ENCODE results near the gene RPL10. TPM values are rescaled to one million over a fixed set of nuclear protein-coding genes. Genes with fewer than 3 reads are reported as not detected.
A peak's percentile ranks its signal among the peaks of the same experiment; 100 is the strongest.

RPL10 gene
- total RNA-seq, 4 donors from 2014 or later: 2,607 to 8,937 (median 4,770) TPM

- TF ChIP-seq, protein P1, sequence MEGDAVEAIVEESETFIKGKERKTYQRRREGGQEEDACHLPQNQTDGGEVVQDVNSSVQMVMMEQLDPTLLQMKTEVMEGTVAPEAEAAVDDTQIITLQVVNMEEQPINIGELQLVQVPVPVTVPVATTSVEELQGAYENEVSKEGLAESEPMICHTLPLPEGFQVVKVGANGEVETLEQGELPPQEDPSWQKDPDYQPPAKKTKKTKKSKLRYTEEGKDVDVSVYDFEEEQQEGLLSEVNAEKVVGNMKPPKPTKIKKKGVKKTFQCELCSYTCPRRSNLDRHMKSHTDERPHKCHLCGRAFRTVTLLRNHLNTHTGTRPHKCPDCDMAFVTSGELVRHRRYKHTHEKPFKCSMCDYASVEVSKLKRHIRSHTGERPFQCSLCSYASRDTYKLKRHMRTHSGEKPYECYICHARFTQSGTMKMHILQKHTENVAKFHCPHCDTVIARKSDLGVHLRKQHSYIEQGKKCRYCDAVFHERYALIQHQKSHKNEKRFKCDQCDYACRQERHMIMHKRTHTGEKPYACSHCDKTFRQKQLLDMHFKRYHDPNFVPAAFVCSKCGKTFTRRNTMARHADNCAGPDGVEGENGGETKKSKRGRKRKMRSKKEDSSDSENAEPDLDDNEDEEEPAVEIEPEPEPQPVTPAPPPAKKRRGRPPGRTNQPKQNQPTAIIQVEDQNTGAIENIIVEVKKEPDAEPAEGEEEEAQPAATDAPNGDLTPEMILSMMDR (IDR thresholded peaks at IDR 0.05): no peak
- no peak for TF ChIP-seq POLR2A (IDR thresholded peaks at IDR 0.05)
- Histone ChIP-seq H3K36me3 (peaks cover 0 to 1% (median 0%) of the 10 kb centered on the region in 3 donors), H3K27ac (peak overlapping the region; percentile 84 to 99 (median 95)), H3K4me1 (peaks cover 8 to 78% (median 23%) of the 10 kb centered on the region in 3 donors), H3K27me3 (no peaks in the 10 kb centered on the region), H3K9me3 (no peaks in the 10 kb centered on the region), H3K4me3 (peak overlapping the region; percentile 55 to 76 (median 70))
- 0 to 21% methylated on average over 2 to 5 of the region's 5 CpGs for WGBS, 2 donors
- DNase-seq: no peak
- intact Hi-C loops (cut with DNase I): no loop called here
Measured at GRCh38 chrX:154372612-154373022, 25.6 kb upstream of the RPL10 start.

- H3K9me3 ChIP-seq: no peaks in the 10 kb centered on the region
- no peaks in the 10 kb centered on the region for H3K27me3 ChIP-seq
- 4 to 56% methylated on average over 6 to 12 of the region's 23 CpGs for WGBS, 2 donors
- TF ChIP-seq, protein P1 (IDR thresholded peaks at IDR 0.05): peak; percentile 44 to 73 (median 58)
- TF ChIP-seq POLR2A (IDR thresholded peaks at IDR 0.05): peak in 3 of 4 donors; percentile 24 to 59 (median 25)
- intact Hi-C loops (cut with DNase I): no loop called here
- no peak for DNase-seq
- H3K4me3 ChIP-seq: peak overlapping the region; percentile 37 to 76 (median 70)
- peak overlapping the region; percentile 84 to 99 (median 95) for H3K27ac ChIP-seq
- no peaks in the 10 kb centered on the region for H3K36me3 ChIP-seq
- peaks cover 0 to 75% (median 18%) of the 10 kb centered on the region in 3 donors for H3K4me1 ChIP-seq
Measured at GRCh38 chrX:154373340-154374306, 24.6 kb upstream of the RPL10 start.

DNA sequence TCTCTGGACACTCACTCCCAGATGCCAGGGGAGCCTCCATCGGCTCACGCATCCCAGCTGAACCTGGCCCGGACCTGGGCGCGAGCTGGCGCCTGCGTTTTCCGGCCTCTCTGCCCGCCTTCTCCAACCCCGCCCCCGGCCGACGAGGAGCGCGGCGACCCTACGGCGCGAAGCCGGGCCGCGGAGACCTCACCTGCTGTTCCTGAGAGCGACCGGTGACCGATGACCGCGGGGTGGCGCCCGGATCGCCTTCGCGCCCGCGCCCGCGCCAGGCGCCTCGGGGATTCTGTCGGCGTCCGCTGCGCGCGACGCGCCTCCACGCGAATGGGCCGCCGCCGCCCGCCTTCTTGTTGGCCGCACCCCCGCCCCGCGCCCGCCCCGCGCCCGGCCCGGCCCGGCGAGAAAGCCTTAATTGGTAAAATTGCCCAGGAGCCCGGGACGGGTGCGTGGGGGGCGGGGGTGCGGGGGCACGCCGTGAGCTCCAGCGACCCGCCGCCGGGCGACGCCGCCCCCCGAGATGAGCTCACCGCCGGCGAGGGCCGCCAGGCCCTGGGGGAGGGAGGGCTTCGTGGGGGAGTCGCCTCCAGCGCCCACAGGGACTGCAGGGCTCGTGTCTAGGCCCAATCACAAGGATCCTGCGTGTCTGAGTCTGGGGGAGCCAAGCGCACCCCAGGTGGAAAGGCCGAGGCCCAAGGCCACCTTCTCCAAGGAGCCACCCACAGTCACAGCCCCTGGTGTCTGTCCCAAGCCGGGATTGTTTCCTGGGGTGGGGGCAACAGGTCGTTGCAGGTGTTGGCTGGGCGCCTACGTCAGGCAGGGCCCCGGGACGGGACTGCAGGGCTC lies 23.6 kb upstream of the RPL10 start, which contains the start of gene FLNA:
TSS of gene FLNA (minus strand) at position 322 of the 843 bp plus-strand sequence. CDS start 3,389 bp downstream, outside the sequence.
- peak within 1 kb of the TSS; percentile 37 to 76 (median 70) for H3K4me3 ChIP-seq
- H3K27me3 ChIP-seq: no peaks in the 10 kb centered on the region
- peaks cover 0 to 66% (median 9%) of the 10 kb centered on the region in 3 donors for H3K4me1 ChIP-seq
- H3K27ac ChIP-seq: peak within 1 kb of the TSS; percentile 84 to 99 (median 95)
- no peaks in the 10 kb centered on the region for H3K36me3 ChIP-seq
- 59% methylated on average over 15 of the region's 95 CpGs; no CpG with 5 or more reads in 1 of the 2 donors for WGBS, 2 donors
- TF ChIP-seq, protein P1 (IDR thresholded peaks at IDR 0.05): peak in 1 of 6 experiments; percentile 25
- TF ChIP-seq POLR2A (IDR thresholded peaks at IDR 0.05): peak in 2 of 4 donors; percentile 48 to 55
- DNase-seq: no peak
- H3K9me3 ChIP-seq: no peaks in the 10 kb centered on the region
- intact Hi-C loops (cut with DNase I): no loop called here

GRCh38 chrX:154375156-154375504 lies 23.0 kb upstream of the RPL10 start:
- H3K27ac ChIP-seq: peak overlapping the region; percentile 84 to 99 (median 95)
- H3K36me3 ChIP-seq: no peaks in the 10 kb centered on the region
- TF ChIP-seq, protein P1 (IDR thresholded peaks at IDR 0.05): no peak
- TF ChIP-seq POLR2A (IDR thresholded peaks at IDR 0.05): no peak
- peak overlapping the region; percentile 37 to 76 (median 70) for H3K4me3 ChIP-seq
- H3K27me3 ChIP-seq: no peaks in the 10 kb centered on the region
- peaks cover under 1 to 64% (median 13%) of the 10 kb centered on the region in 3 donors for H3K4me1 ChIP-seq
- DNase-seq: no peak
- WGBS, 2 donors: 40 to 59% methylated on average over 2 of the region's 10 CpGs
- H3K9me3 ChIP-seq: no peaks in the 10 kb centered on the region
- intact Hi-C loops (cut with DNase I): no loop called here
